PC-3 (cell line): ENCODE results near the gene HDAC1. TPM values are rescaled to one million over a fixed set of nuclear protein-coding genes. Genes with fewer than 3 reads are reported as not detected.

Experiments used
- ATAC-seq: fragments of 200-7000 bp; cut with Tn5 transposase; 2 replicates; pipeline ENCODE4 v1.9.1; 2020; ENCODE audit warnings: mild to moderate bottlenecking, moderate library complexity
- BruUV-seq: library from RNA; stranded (reverse); fragments of 400-500 nt; replicated peaks from 2 replicates; lab custom pipeline; 2021; lab: Mats Ljungman, UMichigan
- CTCF ChIA-PET: fragments of 300-600 bp; sonication (Branson Sonifier 250); formaldehyde crosslinking; loops from one replicate; lab custom pipeline; 2022; ENCODE audit warnings: antibody characterized with exemption; lab: Charles Lee
- POLR2A ChIA-PET: fragments of 300-600 bp; sonication (Branson Sonifier 250); formaldehyde crosslinking; loops from one replicate; lab custom pipeline; 2022; ENCODE audit warnings: antibody characterized with exemption; ENCODE audit not compliant: unreplicated experiment; lab: Charles Lee
- DNase-seq: peaks from one replicate; pipeline ENCODE4 v3.0.0-alpha.2; 2015
- H2AFZ ChIP-seq: fragments of 300-600 bp; sonication (generic); 2 replicates; pipeline ENCODE4 v1.6.0; 2016; ENCODE audit warnings: antibody characterized with exemption, low read length
- H3F3A ChIP-seq: fragments of 300-600 bp; sonication (generic); one replicate; pipeline ENCODE4 v1.6.0; 2017; ENCODE audit warnings: antibody characterized with exemption, low read length, control low read depth, mild to moderate bottlenecking; ENCODE audit not compliant: unreplicated experiment
- H3K27ac ChIP-seq: fragments of 300-600 bp; sonication (generic); 2 replicates; pipeline ENCODE4 v1.5.1; 2016; ENCODE audit warnings: mild to moderate bottlenecking, low read length
- H3K27me3 ChIP-seq: fragments of 300-600 bp; sonication (generic); 2 replicates; pipeline ENCODE4 v1.6.1; 2016; ENCODE audit warnings: low read length, mixed read lengths
- H3K36me3 ChIP-seq: fragments of 300-600 bp; sonication (generic); 2 replicates; pipeline ENCODE4 v1.6.1; 2016; ENCODE audit warnings: low read depth, mixed run types, low read length, mixed read lengths
- H3K4me1 ChIP-seq: fragments of 300-600 bp; sonication (generic); 2 replicates; pipeline ENCODE4 v1.5.1; 2016; ENCODE audit warnings: low read length; ENCODE audit not compliant: insufficient read depth
- H3K4me2 ChIP-seq: fragments of 300-600 bp; sonication (generic); 2 replicates; pipeline ENCODE4 v1.6.0; 2016; ENCODE audit warnings: low read length
- H3K4me3 ChIP-seq: fragments of 300-600 bp; sonication (generic); 2 replicates; pipeline ENCODE4 v1.5.1; 2016; ENCODE audit warnings: mild to moderate bottlenecking, low read length, mixed read lengths
- H3K79me2 ChIP-seq: fragments of 300-600 bp; sonication (generic); 2 replicates; pipeline ENCODE4 v1.6.1; 2017; ENCODE audit warnings: low read length, mixed read lengths
- H3K9ac ChIP-seq: fragments of 300-600 bp; sonication (generic); 2 replicates; pipeline ENCODE4 v1.6.0; 2016; ENCODE audit warnings: mild to moderate bottlenecking, low read length
- H3K9me2 ChIP-seq: fragments of 300-600 bp; sonication (generic); replicated peaks from 2 replicates; pipeline ENCODE4 v1.6.1; 2016; ENCODE audit warnings: mixed run types, low read length, mixed read lengths
- H3K9me3 ChIP-seq: fragments of 300-600 bp; sonication (generic); 2 replicates; pipeline ENCODE4 v1.6.1; 2016; ENCODE audit warnings: low read length, mixed read lengths
- H4K20me1 ChIP-seq: fragments of 300-600 bp; sonication (generic); 2 replicates; pipeline ENCODE4 v1.6.1; 2016; ENCODE audit warnings: low read length, mixed read lengths
- CTCF ChIP-seq: fragments of 300-600 bp; sonication (generic); conservative IDR thresholded peaks from 2 replicates; pipeline ENCODE4 v1.5.1; 2017; ENCODE audit warnings: antibody characterized with exemption, low read depth, mild to moderate bottlenecking, low read length
- EZH2 ChIP-seq: fragments of 300-600 bp; sonication (generic); IDR thresholded peaks from one replicate; pipeline ENCODE4 v1.6.1; 2017; ENCODE audit warnings: antibody characterized with exemption, mild to moderate bottlenecking, low read length; ENCODE audit not compliant: unreplicated experiment
- EZH2phosphoT487 ChIP-seq: fragments of 300-600 bp; sonication (generic); IDR thresholded peaks from 2 replicates; pipeline ENCODE4 v1.6.1; 2018; ENCODE audit warnings: mild to moderate bottlenecking, antibody characterized with exemption, low read length, borderline replicate concordance
- intact Hi-C: fragments of 100-400 bp; cut with micrococcal nuclease; formaldehyde crosslinking; loops from 2 replicates; pipeline ENCODE4 v1.9.0; 2023
- total RNA-seq: library from RNA; depleted of rRNA; stranded (reverse); fragments of >200 nt; gene quantifications from 2 replicates; pipeline ENCODE4 v1.2.3, GENCODE V29; 2014

Gene HDAC1
- total RNA-seq, 1 experiment from 2014 or later: 184 TPM

GRCh38 chr1:32285658-32286057, 6.2 kb upstream of the HDAC1 start:
- POLR2A ChIA-PET: no interaction called here

GRCh38 chr1:32286763-32287162, 5.1 kb upstream of the HDAC1 start:
- BruUV-seq: no TSS peak
- no peak overlapping the region for H3K27ac ChIP-seq
- no peaks in the 10 kb centered on the region for H3F3A ChIP-seq
- H3K9me2 ChIP-seq: no peaks in the 10 kb centered on the region
- no peaks in the 10 kb centered on the region for H3K36me3 ChIP-seq
- TF ChIP-seq EZH2phosphoT487: no peak
- TF ChIP-seq EZH2: no peak
- TF ChIP-seq CTCF: no peak
- intact Hi-C loops: no loop called here
- H3K9me3 ChIP-seq: no peaks in the 10 kb centered on the region
- ATAC-seq (no peak), DNase-seq (no peak)
- H3K79me2 ChIP-seq: no peaks in the 10 kb centered on the region
- peaks cover 24% of the 10 kb centered on the region for H3K4me1 ChIP-seq
- H3K9ac ChIP-seq: no peak overlapping the region
- H4K20me1 ChIP-seq: no peaks in the 10 kb centered on the region
- H3K27me3 ChIP-seq: no peaks in the 10 kb centered on the region
- H2AFZ ChIP-seq: no peak overlapping the region
- no peak overlapping the region for H3K4me3 ChIP-seq
- POLR2A ChIA-PET: interaction anchor here (0.6 kb wide), 1 partner anchor 9 kb away, joined by 3 read pairs; no protein-coding TSS in a partner anchor
- CTCF ChIA-PET: no interaction called here
- no peak overlapping the region for H3K4me2 ChIP-seq

More at GRCh38 chr1:32285658-32286057, 6.2 kb upstream of the HDAC1 start:
- no peak overlapping the region for H3K9ac ChIP-seq
- no peaks in the 10 kb centered on the region for H3K9me3 ChIP-seq
- intact Hi-C loops: no loop called here
- TF ChIP-seq CTCF (no peak), EZH2 (no peak), EZH2phosphoT487 (no peak)
- no TSS peak for BruUV-seq
- no peaks in the 10 kb centered on the region for H3K79me2 ChIP-seq
- H3K27me3 ChIP-seq: no peaks in the 10 kb centered on the region
- no peak overlapping the region for H3K4me3 ChIP-seq
- CTCF ChIA-PET: no interaction called here
- ATAC-seq (no peak), DNase-seq (no peak)
- H3K4me1 ChIP-seq: peaks cover 14% of the 10 kb centered on the region
- no peak overlapping the region for H3K27ac ChIP-seq
- no peak overlapping the region for H3K4me2 ChIP-seq
- no peaks in the 10 kb centered on the region for H3F3A ChIP-seq
- H4K20me1 ChIP-seq: no peaks in the 10 kb centered on the region
- H3K9me2 ChIP-seq: no peaks in the 10 kb centered on the region
- H3K36me3 ChIP-seq: no peaks in the 10 kb centered on the region
- H2AFZ ChIP-seq: no peak overlapping the region

- H3K4me2 ChIP-seq: peak overlapping the region; percentile 55
- ChIA-PET CTCF (interaction anchor here (0.6 kb wide), 1 partner anchor 73 kb away, joined by 3 read pairs; no protein-coding TSS in a partner anchor), POLR2A (interaction anchor here (0.6 kb wide), 1 partner anchor 48 kb away, joined by 11 read pairs; no protein-coding TSS in a partner anchor)
- BruUV-seq: no TSS peak
- H3K9ac ChIP-seq: peak overlapping the region; percentile 38; the same call in 1 of the 2 replicates
- H3F3A ChIP-seq: no peaks in the 10 kb centered on the region
- peaks cover 24% of the 10 kb centered on the region for H3K4me1 ChIP-seq
- intact Hi-C loops: no loop called here
- H3K9me3 ChIP-seq: no peaks in the 10 kb centered on the region
- DNase-seq (peak; percentile 71), ATAC-seq (peak; percentile 33)
- no peaks in the 10 kb centered on the region for H4K20me1 ChIP-seq
- H2AFZ ChIP-seq: 0 out of 2 replicates have a peak overlapping the region, but pooled peaks have one; percentile 24
- no peak overlapping the region for H3K4me3 ChIP-seq
- H3K79me2 ChIP-seq: peaks cover 23% of the 10 kb centered on the region
- TF ChIP-seq EZH2 (no peak), EZH2phosphoT487 (no peak), CTCF (no peak)
- H3K27me3 ChIP-seq: no peaks in the 10 kb centered on the region
- H3K9me2 ChIP-seq: no peaks in the 10 kb centered on the region
- peak overlapping the region; percentile 81 for H3K27ac ChIP-seq
- H3K36me3 ChIP-seq: no peaks in the 10 kb centered on the region
These were observed 2.6 kb upstream of the HDAC1 start for GRCh38 chr1:32289256-32289655.
